MM.1S (cell line): Measurements from ENCODE around the gene ARHGAP8.

Experiments
- DNase-seq: peaks from one replicate; pipeline ENCODE4 v3.0.0-alpha.2; 2015
- H2AFZ ChIP-seq: fragments of 300-600 bp; sonication (generic); 2 replicates; pipeline ENCODE4 v1.6.0; 2016; ENCODE audit warnings: antibody characterized with exemption, low read length
- H3F3A ChIP-seq: fragments of 300-600 bp; sonication (generic); 2 replicates; pipeline ENCODE4 v1.6.1; 2016; ENCODE audit warnings: mild to moderate bottlenecking, antibody characterized with exemption, low read length, moderate library complexity, mixed read lengths; ENCODE audit not compliant: insufficient read depth
- H3K27ac ChIP-seq: fragments of 300-600 bp; sonication (generic); 2 replicates; pipeline ENCODE4 v1.5.1; 2016; ENCODE audit warnings: mild to moderate bottlenecking, low read length
- H3K27me3 ChIP-seq: fragments of 300-600 bp; sonication (generic); replicated peaks from 2 replicates; pipeline ENCODE4 v1.6.0; 2016; ENCODE audit warnings: low read length; ENCODE audit not compliant: insufficient read depth
- H3K36me3 ChIP-seq: fragments of 300-600 bp; sonication (generic); replicated peaks from 2 replicates; pipeline ENCODE4 v1.6.1; 2016; ENCODE audit warnings: mild to moderate bottlenecking, low read length, mixed read lengths; ENCODE audit not compliant: insufficient read depth
- H3K4me1 ChIP-seq: fragments of 300-600 bp; sonication (generic); 2 replicates; pipeline ENCODE4 v1.6.1; 2016; ENCODE audit warnings: low read length, mixed read lengths
- H3K4me2 ChIP-seq: fragments of 300-600 bp; sonication (generic); 2 replicates; pipeline ENCODE4 v1.6.0; 2016; ENCODE audit warnings: low read depth, low read length
- H3K4me3 ChIP-seq: fragments of 300-600 bp; sonication (generic); 2 replicates; pipeline ENCODE4 v1.5.1; 2016; ENCODE audit warnings: low read length, mixed read lengths
- H3K79me2 ChIP-seq: fragments of 300-600 bp; sonication (generic); 2 replicates; pipeline ENCODE4 v1.6.1; 2016; ENCODE audit warnings: mixed run types, low read length, mixed read lengths
- H3K9ac ChIP-seq: fragments of 300-600 bp; sonication (generic); 2 replicates; pipeline ENCODE4 v1.6.1; 2016; ENCODE audit warnings: low read length, mixed read lengths
- H3K9me2 ChIP-seq: fragments of 300-600 bp; sonication (generic); replicated peaks from 2 replicates; pipeline ENCODE4 v1.6.1; 2016; ENCODE audit warnings: mild to moderate bottlenecking, low read length, mixed read lengths; ENCODE audit not compliant: insufficient read depth
- H3K9me3 ChIP-seq: fragments of 300-600 bp; sonication (generic); replicated peaks from 2 replicates; pipeline ENCODE4 v1.6.1; 2016; ENCODE audit warnings: mild to moderate bottlenecking, low read length, mixed read lengths; ENCODE audit not compliant: insufficient read depth
- H4K20me1 ChIP-seq: fragments of 300-600 bp; sonication (generic); 2 replicates; pipeline ENCODE4 v1.6.1; 2016; ENCODE audit warnings: mild to moderate bottlenecking, low read length, moderate library complexity, mixed read lengths; ENCODE audit not compliant: insufficient read depth
- EZH2 ChIP-seq: fragments of 300-600 bp; sonication (generic); optimal IDR thresholded peaks from 2 replicates; pipeline ENCODE3; 2017; ENCODE audit warnings: low read depth, mild to moderate bottlenecking, antibody characterized with exemption, low read length, mixed read lengths
- EZH2phosphoT487 ChIP-seq: fragments of 300-600 bp; sonication (generic); IDR thresholded peaks from 2 replicates; pipeline ENCODE4 v1.6.1; 2018; ENCODE audit warnings: antibody characterized with exemption, low read length
- TF ChIP-seq, protein P1 (sequence below): fragments of 300-600 bp; sonication (generic); IDR thresholded peaks from 2 replicates; pipeline ENCODE4 v1.5.1; 2016; ENCODE audit warnings: antibody characterized with exemption, low read length, mixed read lengths

Gene ARHGAP8

DNA sequence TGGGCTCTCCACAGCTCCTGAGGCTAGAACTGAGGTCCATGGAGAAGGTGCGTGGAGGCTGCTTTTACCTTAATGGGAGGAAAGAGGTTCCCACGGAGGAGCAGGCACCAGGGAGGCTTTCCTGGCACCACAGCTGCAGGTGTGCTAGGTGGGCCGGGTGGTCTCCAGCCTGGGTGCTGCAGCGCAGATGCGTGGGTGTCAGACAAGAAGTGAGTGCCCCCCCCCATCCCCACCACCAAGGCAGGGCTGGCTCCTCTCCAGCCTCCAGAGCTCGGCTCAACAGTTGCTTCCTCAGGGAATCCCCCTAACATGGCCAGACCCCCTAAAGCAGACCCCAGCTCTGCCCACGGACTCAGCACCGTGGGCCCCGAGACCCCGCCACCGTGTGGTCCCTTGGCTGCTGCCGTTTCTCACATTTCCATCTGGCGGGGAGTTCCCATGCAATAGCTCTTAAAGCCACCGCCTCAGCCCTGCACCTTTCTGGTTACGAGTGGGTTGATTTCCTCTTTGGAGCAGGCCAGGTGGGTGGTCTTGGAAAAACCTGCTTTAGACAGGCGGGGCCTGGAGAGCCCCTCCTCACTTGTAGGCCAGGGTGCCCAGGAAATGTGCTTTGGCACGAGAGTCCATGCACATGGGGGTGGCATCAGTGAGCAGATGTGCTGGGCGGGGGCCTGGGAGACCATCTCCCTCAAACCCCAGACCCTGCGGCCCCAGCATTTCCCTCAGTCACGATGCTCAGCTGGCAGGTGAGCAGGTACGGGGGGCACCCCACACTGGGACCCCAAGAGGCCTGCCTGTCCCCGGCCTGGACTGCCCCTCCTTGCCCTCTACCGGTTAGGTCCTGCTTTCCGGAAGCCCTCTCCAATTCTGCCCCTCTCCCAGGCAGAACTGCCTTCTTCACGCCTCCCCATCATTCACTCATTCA is 93.7 kb downstream of the ARHGAP8 start:
- H3F3A ChIP-seq = no peaks in the 10 kb centered on the region
- H3K27me3 ChIP-seq = peaks cover 88% of the 10 kb centered on the region
- no peak overlapping the region for H2AFZ ChIP-seq
- no peak overlapping the region for H3K4me2 ChIP-seq
- no peak for TF ChIP-seq EZH2
- no peak for DNase-seq
- no peaks in the 10 kb centered on the region for H3K9me2 ChIP-seq
- no peaks in the 10 kb centered on the region for H3K4me1 ChIP-seq
- H4K20me1 ChIP-seq = no peaks in the 10 kb centered on the region
- H3K36me3 ChIP-seq = no peaks in the 10 kb centered on the region
- no peak overlapping the region for H3K4me3 ChIP-seq
- no peaks in the 10 kb centered on the region for H3K79me2 ChIP-seq
- H3K9ac ChIP-seq = no peak overlapping the region
- no peak overlapping the region for H3K27ac ChIP-seq
- H3K9me3 ChIP-seq = no peaks in the 10 kb centered on the region

DNA sequence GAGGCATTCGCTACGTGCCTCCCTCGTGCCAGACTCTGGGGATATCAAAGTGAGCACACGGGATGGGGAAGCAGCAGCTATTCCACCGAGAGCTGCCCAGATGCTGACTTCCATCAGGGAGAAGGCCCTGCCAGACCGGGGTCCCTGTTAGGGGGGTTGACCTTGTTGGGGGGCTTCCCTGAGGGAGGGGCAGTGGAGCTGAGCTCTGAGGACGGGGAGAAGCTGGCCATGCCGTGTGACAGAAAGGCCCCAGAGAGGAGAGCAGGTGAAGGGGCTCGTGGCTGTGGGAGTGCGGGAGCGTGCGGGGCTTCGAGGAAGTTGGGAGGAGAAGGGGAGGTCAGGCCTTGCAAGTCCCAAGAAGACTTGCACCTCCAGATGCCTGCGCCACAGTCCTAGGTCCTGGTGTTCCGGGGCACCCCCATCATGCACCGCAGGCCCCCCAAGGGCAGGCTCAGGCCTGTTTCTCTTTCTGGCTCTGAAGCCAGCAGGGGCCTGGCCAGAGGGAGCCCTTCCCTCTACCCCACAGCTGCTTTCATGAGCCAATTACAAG is 94.4 kb downstream of the ARHGAP8 start:
- Histone ChIP-seq H3K9me2 (no peaks in the 10 kb centered on the region), H3K9ac (no peak overlapping the region), H3K9me3 (no peaks in the 10 kb centered on the region), H3K4me3 (no peak overlapping the region), H2AFZ (no peak overlapping the region), H3K36me3 (no peaks in the 10 kb centered on the region), H4K20me1 (no peaks in the 10 kb centered on the region), H3K4me1 (no peaks in the 10 kb centered on the region), H3K27ac (no peak overlapping the region), H3K27me3 (peaks cover 86% of the 10 kb centered on the region), H3K79me2 (no peaks in the 10 kb centered on the region), H3F3A (no peaks in the 10 kb centered on the region), H3K4me2 (no peak overlapping the region)
- TF ChIP-seq EZH2 (no peak), EZH2phosphoT487 (no peak)
- TF ChIP-seq, protein P1, sequence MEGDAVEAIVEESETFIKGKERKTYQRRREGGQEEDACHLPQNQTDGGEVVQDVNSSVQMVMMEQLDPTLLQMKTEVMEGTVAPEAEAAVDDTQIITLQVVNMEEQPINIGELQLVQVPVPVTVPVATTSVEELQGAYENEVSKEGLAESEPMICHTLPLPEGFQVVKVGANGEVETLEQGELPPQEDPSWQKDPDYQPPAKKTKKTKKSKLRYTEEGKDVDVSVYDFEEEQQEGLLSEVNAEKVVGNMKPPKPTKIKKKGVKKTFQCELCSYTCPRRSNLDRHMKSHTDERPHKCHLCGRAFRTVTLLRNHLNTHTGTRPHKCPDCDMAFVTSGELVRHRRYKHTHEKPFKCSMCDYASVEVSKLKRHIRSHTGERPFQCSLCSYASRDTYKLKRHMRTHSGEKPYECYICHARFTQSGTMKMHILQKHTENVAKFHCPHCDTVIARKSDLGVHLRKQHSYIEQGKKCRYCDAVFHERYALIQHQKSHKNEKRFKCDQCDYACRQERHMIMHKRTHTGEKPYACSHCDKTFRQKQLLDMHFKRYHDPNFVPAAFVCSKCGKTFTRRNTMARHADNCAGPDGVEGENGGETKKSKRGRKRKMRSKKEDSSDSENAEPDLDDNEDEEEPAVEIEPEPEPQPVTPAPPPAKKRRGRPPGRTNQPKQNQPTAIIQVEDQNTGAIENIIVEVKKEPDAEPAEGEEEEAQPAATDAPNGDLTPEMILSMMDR = no peak
- DNase-seq = no peak

DNA sequence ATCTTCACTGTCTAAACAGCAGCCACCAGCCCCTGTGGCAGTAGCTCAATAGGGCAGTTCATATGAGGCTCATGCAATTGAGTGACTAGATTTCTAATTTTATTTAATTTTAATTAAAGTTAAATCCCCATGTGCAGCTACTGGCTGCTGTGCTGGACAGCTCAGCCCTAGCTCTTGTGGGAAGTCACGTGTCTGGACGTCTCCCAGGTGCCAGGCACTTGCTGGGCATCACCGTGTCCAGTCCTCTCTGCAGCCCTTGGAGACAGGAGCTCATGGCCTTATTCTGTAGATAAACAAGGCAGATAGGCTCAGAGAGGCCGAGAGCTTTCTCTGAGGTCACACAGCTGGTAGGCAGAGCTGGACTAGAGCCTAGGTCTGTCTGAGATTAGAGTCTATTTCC is 95.0 kb downstream of the ARHGAP8 start:
- Histone ChIP-seq H3K9me2 (no peaks in the 10 kb centered on the region), H4K20me1 (no peaks in the 10 kb centered on the region), H3K27me3 (peaks cover 86% of the 10 kb centered on the region), H3K4me3 (no peak overlapping the region), H2AFZ (no peak overlapping the region), H3K36me3 (no peaks in the 10 kb centered on the region), H3K9ac (no peak overlapping the region), H3K4me1 (no peaks in the 10 kb centered on the region), H3F3A (no peaks in the 10 kb centered on the region), H3K4me2 (no peak overlapping the region), H3K27ac (no peak overlapping the region), H3K9me3 (no peaks in the 10 kb centered on the region), H3K79me2 (no peaks in the 10 kb centered on the region)
- TF ChIP-seq, protein P1 = no peak
- no peak for TF ChIP-seq EZH2
- no peak for DNase-seq

DNA sequence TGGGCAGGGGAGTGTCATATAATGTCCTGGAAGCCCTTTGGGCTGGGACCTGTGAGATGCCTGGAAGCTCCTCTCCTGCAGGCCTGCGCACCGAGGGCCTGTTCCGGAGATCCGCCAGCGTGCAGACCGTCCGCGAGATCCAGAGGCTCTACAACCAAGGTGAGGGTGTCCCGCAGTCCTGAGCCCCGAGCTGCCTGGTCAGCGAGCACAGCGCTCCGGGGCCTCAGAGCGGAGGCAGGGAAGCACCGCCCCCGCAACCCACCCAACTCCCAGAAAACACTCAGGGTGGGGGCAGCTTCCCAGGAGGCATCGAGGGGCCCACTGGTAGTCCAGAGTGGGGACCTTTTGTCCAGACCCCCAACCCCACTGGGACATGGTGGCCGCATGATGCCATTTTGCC is 95.5 kb downstream of the ARHGAP8 start:
- H3K9ac ChIP-seq = no peak overlapping the region
- no peak overlapping the region for H3K27ac ChIP-seq
- H3F3A ChIP-seq = no peaks in the 10 kb centered on the region
- H4K20me1 ChIP-seq = no peaks in the 10 kb centered on the region
- H3K4me2 ChIP-seq = no peak overlapping the region
- TF ChIP-seq EZH2phosphoT487 (no peak), EZH2 (no peak)
- TF ChIP-seq, protein P1 = no peak
- H3K36me3 ChIP-seq = no peaks in the 10 kb centered on the region
- no peaks in the 10 kb centered on the region for H3K79me2 ChIP-seq
- no peaks in the 10 kb centered on the region for H3K9me3 ChIP-seq
- no peak for DNase-seq
- peaks cover 87% of the 10 kb centered on the region for H3K27me3 ChIP-seq
- H3K9me2 ChIP-seq = no peaks in the 10 kb centered on the region
- H3K4me1 ChIP-seq = no peaks in the 10 kb centered on the region
- no peak overlapping the region for H3K4me3 ChIP-seq
- H2AFZ ChIP-seq = no peak overlapping the region
